Activated T-cell treated with anti-CD3 and anti-CD28 coated beads for 24 hours (primary cell): ENCODE results near the gene UBTD2.
"Not testable (repeated sequence)": the region's sequence is repeated elsewhere in the genome, so short reads cannot be mapped to it uniquely, and the experiment has no call there.

Source experiments
- DNase-seq: peaks from one replicate; pipeline ENCODE4 v3.0.0-alpha.2; 2020; ENCODE audit warnings: low read depth

Gene UBTD2

GRCh38 chr5:172291837-172292236 is 8.3 kb upstream of the UBTD2 start:
- DNase-seq, result not testable (repeated sequence)

GRCh38 chr5:172288465-172288864 is 4.9 kb upstream of the UBTD2 start:
- DNase-seq, result no peak

- not testable (repeated sequence) for DNase-seq
Measured at GRCh38 chr5:172287140-172287539, 3.6 kb upstream of the UBTD2 start.

GRCh38 chr5:172285226-172286143 is 1.9 kb upstream of the UBTD2 start:
- DNase-seq, result no peak

- no peak for DNase-seq
Measured at GRCh38 chr5:172284611-172284980, 1.0 kb upstream of the UBTD2 start.

GRCh38 chr5:172283862-172284610 is 472 bp upstream of the UBTD2 start:
- DNase-seq, result peak; percentile 66

GRCh38 chr5:172282272-172283019 is 1.1 kb downstream of the UBTD2 start:
- DNase-seq, result no peak

- no peak for DNase-seq
Measured at GRCh38 chr5:172281346-172281745, 2.2 kb downstream of the UBTD2 start.

- DNase-seq, result no peak
Measured at GRCh38 chr5:172280929-172281328, 2.6 kb downstream of the UBTD2 start.

- no peak for DNase-seq
Measured at GRCh38 chr5:172280317-172280716, 3.2 kb downstream of the UBTD2 start.

- DNase-seq, result no peak
Measured at GRCh38 chr5:172278356-172278755, 5.2 kb downstream of the UBTD2 start.

- no peak for DNase-seq
Measured at GRCh38 chr5:172276214-172276613, 7.3 kb downstream of the UBTD2 start.

GRCh38 chr5:172274951-172275753 is 8.4 kb downstream of the UBTD2 start:
- DNase-seq, result peak; percentile 70

GRCh38 chr5:172267943-172268342 is 15.6 kb downstream of the UBTD2 start:
- no peak for DNase-seq

GRCh38 chr5:172266676-172267092 is 16.9 kb downstream of the UBTD2 start:
- DNase-seq, result no peak

- DNase-seq, result no peak
Measured at GRCh38 chr5:172266071-172266675, 17.4 kb downstream of the UBTD2 start.

- no peak for DNase-seq
Measured at GRCh38 chr5:172264815-172265395, 18.7 kb downstream of the UBTD2 start.

GRCh38 chr5:172255444-172255843 is 28.1 kb downstream of the UBTD2 start:
- no peak for DNase-seq

- no peak for DNase-seq
Measured at GRCh38 chr5:172252501-172252900, 31.1 kb downstream of the UBTD2 start.

- DNase-seq, result no peak
Measured at GRCh38 chr5:172251419-172251818, 32.1 kb downstream of the UBTD2 start.

- DNase-seq, result no peak
Measured at GRCh38 chr5:172248637-172249036, 34.9 kb downstream of the UBTD2 start.
